Right renal cortex interstitium (tissue), 3 donors: Measurements from ENCODE around the gene CNTNAP2. TPM values are rescaled to one million over a fixed set of nuclear protein-coding genes. Genes with fewer than 3 reads are reported as not detected.

Source experiments
- DNase-seq, 3 donors: peaks; one replicate each; pipeline ENCODE4 v3.0.0-alpha.2; 2013; ENCODE audit warnings: low read depth in 3 of 3, low spot score in 2 of 3
- polyA plus RNA-seq, 3 donors: library from polyadenylated mRNA; unstranded; fragments of 120-200 nt; gene quantifications; one replicate each; pipeline ENCODE4 v1.2.1, GENCODE V29; 2013; ENCODE audit not compliant: insufficient read length in 3 of 3

CNTNAP2 gene
- polyA plus RNA-seq, 3 donors: 21.2 to 29.0 (median 25.8) TPM

GRCh38 chr7:146659732-146660131, 543.1 kb downstream of the CNTNAP2 start:
- DNase-seq: no peak

GRCh38 chr7:146660839-146661238, 544.2 kb downstream of the CNTNAP2 start:
- DNase-seq: no peak

GRCh38 chr7:146661435-146661834, 544.8 kb downstream of the CNTNAP2 start:
- no peak for DNase-seq

- no peak for DNase-seq
Observed at GRCh38 chr7:146661929-146662328, 545.3 kb downstream of the CNTNAP2 start.

GRCh38 chr7:146665023-146665422, 548.4 kb downstream of the CNTNAP2 start:
- no peak for DNase-seq

- DNase-seq: no peak
Observed at GRCh38 chr7:146670532-146670931, 553.9 kb downstream of the CNTNAP2 start.

GRCh38 chr7:146681487-146681886, 564.9 kb downstream of the CNTNAP2 start:
- no peak for DNase-seq

- DNase-seq: no peak
Observed at GRCh38 chr7:146683439-146683838, 566.8 kb downstream of the CNTNAP2 start.

GRCh38 chr7:146690987-146691386, 574.4 kb downstream of the CNTNAP2 start:
- no peak for DNase-seq

GRCh38 chr7:146698995-146699610, 582.5 kb downstream of the CNTNAP2 start:
- no peak for DNase-seq

- DNase-seq: no peak
Observed at GRCh38 chr7:146700015-146700560, 583.5 kb downstream of the CNTNAP2 start.

GRCh38 chr7:146701166-146701565, 584.6 kb downstream of the CNTNAP2 start:
- DNase-seq: no peak

- DNase-seq: no peak
Observed at GRCh38 chr7:146702898-146703297, 586.3 kb downstream of the CNTNAP2 start.

GRCh38 chr7:146709451-146710027, 592.9 kb downstream of the CNTNAP2 start:
- DNase-seq: no peak

GRCh38 chr7:146713205-146713604, 596.6 kb downstream of the CNTNAP2 start:
- DNase-seq: no peak

GRCh38 chr7:146713934-146714333, 597.3 kb downstream of the CNTNAP2 start:
- DNase-seq: no peak

- DNase-seq: no peak
Observed at GRCh38 chr7:146720195-146720594, 603.6 kb downstream of the CNTNAP2 start.

- no peak for DNase-seq
Observed at GRCh38 chr7:146722986-146723385, 606.4 kb downstream of the CNTNAP2 start.

GRCh38 chr7:146725520-146725919, 608.9 kb downstream of the CNTNAP2 start:
- DNase-seq: no peak

GRCh38 chr7:146728141-146728540, 611.5 kb downstream of the CNTNAP2 start:
- DNase-seq: no peak

- DNase-seq: no peak
Observed at GRCh38 chr7:146728611-146729010, 612.0 kb downstream of the CNTNAP2 start.

GRCh38 chr7:146731185-146731584, 614.6 kb downstream of the CNTNAP2 start:
- DNase-seq: no peak
